GM18873 (cell line): ENCODE measurements around the gene MTG2.

Source experiments
- ATAC-seq: cut with Tn5 transposase; IDR thresholded peaks from one replicate; pipeline ENCODE4 v1.9.1; 2021; ENCODE audit warnings: mild to moderate bottlenecking, moderate library complexity, moderate number of reproducible peaks; ENCODE audit not compliant: unreplicated experiment, low FRiP score

The MTG2 gene

DNA sequence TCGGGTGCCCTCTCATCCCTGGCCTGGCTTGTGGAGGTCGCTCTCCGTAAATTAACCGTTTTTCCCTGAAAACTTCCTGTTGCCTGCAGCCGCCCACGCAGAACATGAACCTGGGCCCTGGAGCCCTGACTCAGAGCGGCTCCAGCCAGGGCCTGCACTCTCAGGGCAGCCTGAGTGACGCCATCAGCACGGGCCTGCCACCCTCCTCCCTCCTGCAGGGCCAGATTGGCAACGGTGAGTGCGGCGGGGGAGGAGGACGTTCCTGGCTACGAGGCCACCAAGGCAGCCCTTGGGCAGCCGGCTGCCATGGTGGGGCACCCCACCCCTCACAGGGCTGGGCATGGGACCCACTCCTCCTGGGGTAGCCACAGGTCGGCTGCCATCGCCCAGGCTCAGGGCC is 21.5 kb upstream of the MTG2 start:
- no peak for ATAC-seq

GRCh38 chr20:62162765-62163484 is 19.9 kb upstream of the MTG2 start:
- no peak for ATAC-seq

DNA sequence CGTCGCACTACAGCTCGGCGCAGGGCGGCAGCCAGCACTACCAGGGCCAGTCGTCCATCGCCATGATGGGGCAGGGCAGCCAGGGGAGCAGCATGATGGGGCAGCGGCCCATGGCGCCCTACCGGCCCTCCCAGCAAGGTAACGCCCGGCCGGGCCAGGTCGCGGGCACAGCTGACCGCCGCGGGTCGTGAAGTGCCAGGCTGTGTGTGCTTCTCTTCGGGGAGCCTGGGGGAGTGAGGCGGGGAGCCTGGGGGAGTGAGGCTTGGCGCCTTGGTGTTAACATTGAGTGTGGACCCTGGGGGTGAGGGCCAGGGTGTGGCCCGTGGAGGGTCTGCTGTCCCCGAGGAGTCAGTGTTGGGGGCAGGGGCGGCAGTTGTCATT is 19.4 kb upstream of the MTG2 start:
- ATAC-seq: no peak

- ATAC-seq: no peak
These were observed 18.7 kb upstream of the MTG2 start for GRCh38 chr20:62163986-62164762.

DNA sequence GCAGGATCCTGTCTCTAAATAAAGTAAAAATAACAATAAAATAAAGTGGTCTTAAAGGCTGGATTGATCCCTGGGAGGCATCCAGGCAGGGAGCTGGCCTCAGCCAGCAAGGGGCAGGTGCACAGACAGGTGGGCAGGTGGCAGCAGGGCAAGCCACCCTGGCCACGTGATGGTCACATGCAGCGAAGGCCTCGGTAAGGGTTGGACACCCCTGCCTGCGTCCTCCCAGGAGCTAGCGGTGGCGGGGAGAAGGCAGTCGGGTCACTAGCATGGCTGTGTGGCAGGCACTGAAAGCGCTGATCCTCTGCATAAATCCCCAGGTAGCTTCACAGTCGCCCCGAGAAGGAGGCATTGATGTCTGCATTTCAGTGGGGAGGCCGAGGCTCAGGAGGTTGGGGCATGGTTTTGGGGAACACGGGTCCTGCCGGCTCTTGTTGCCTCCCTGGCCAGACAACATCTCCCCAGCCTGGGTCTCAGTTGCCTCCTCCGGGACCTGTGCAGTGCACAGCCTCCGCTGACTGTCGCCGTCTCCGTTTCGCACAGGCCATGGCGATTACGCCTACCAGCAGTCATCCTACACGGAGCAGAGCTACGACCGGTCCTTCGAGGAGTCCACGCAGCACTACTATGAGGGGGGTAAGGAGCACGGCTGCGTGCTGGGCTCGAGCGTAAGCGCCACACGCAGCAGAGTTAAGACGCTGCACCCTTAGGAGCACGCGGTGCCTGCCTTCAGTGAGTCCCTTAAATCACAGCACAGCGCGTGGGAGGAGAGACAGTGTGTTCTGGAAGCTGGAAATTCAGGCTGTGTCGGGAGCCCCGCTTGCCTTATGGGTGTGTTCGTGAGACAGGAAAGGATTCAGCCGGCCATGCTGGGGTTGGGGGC is 17.7 kb upstream of the MTG2 start:
- no peak for ATAC-seq

DNA sequence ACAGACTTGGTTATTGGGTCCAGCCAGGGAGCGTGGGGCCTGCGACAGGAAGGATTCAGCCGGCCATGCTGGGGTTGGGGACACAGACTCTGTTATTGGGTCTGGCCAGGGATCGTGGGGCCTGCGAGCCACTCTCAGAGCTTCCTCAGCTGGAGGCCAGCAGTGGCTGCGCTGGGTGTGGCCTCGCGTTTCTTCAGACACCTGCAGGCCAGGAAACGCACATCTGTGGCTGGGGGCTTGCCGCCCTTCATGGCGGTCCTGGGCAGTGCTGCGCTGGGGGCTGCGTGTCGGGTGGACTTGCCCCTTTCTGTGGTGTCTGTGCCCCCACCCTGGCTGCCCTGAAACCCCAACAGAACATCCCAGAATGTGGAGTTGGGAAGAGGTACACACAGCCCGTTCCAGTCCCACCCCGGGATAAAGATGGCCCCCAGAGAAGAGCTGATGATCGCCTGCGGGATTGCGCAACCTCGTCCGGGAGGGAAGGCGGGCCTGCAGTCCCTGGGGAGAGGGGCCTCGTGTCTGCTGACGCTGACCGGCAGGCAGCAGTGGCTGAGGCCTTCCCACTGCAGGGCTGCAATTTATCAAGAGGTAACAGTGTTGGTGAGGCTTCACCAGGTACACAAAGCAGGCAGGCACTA is 16.9 kb upstream of the MTG2 start:
- ATAC-seq: no peak

GRCh38 chr20:62167474-62167873 is 15.4 kb upstream of the MTG2 start:
- ATAC-seq: no peak

- ATAC-seq: no peak
These were observed 14.8 kb upstream of the MTG2 start for GRCh38 chr20:62168061-62168460.

- no peak for ATAC-seq
These were observed 13.9 kb upstream of the MTG2 start for GRCh38 chr20:62168890-62169435.

- no peak for ATAC-seq
These were observed 12.3 kb upstream of the MTG2 start for GRCh38 chr20:62170536-62170935.

DNA sequence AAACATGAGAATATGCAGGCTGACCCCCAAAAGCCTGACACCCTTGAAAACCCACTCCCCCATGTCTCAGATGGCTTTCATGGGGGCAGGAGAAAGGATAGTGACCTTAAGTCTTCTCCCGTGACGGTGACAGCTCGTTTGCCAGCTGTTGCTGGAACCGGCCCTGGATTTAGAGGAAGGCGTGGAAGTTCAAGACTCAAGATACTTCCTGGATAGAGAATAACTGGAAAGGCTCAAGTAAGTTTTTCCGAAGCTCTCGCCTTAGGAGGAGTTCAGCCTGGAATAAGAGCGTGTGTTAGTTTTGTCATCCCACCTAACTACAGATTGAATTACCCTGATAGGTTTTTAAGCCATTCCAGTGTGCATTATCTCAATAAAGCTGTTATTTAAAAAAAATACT is 11.6 kb upstream of the MTG2 start:
- no peak for ATAC-seq

DNA sequence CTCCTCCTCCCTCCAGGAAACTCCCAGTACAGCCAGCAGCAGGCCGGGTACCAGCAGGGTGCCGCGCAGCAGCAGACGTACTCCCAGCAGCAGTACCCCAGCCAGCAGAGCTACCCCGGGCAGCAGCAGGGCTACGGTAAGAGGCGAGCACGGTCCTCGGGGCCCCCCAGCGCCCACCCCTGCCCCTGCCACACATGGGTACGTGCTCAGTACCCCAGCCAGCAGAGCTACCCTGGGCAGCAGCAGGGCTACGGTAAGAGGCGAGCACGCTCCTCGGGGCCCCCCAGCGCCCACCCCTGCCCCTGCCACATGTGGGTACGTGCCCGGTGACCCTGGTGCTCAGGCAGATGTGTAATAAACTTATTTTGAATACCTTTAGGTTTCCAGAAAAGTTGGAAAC is 10.2 kb upstream of the MTG2 start:
- no peak for ATAC-seq

GRCh38 chr20:62174021-62174804 is 8.6 kb upstream of the MTG2 start:
- no peak for ATAC-seq

- ATAC-seq: no peak
These were observed 7.8 kb upstream of the MTG2 start for GRCh38 chr20:62174870-62175624.

DNA sequence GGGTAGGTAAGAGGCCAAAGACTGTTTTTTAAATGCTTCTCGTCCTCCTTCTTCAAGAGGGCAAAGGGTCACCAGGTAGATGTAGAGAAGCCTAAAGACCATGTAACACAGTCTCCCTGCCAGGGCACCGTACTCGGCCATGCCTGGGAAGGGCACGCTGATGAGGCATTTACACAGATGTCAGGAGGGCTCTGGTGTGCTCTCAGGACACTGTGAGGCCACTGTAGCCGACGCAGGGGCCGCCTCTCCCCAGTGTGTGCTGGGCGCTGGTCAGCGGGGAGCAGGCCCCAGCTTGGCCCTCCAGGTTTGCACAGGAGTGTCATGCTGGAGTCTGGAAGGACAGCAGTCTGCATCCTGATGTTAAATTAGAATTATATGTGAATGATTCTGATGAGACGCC is 7.1 kb upstream of the MTG2 start:
- ATAC-seq: no peak

GRCh38 chr20:62176866-62177265 is 6.0 kb upstream of the MTG2 start:
- ATAC-seq: no peak

DNA sequence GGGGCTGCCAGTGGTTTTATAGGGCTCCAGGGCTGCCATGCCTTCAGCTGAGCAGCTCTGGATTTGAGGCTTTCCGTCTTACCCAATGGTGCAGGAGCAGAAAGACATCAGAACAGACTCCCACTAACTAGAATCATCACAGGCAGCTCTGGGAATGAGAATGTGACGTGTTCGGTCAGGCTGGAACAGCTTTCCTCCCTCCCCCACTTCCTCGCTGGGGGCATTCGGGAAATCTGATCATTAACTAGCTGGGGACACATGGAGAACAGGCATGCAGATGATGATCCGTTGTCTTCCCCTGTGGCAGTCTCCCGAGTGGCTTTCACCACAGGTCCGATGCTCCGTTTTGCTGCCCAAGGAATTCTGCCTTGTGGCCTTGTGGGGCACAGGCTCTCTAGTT is 5.5 kb upstream of the MTG2 start:
- ATAC-seq: no peak

DNA sequence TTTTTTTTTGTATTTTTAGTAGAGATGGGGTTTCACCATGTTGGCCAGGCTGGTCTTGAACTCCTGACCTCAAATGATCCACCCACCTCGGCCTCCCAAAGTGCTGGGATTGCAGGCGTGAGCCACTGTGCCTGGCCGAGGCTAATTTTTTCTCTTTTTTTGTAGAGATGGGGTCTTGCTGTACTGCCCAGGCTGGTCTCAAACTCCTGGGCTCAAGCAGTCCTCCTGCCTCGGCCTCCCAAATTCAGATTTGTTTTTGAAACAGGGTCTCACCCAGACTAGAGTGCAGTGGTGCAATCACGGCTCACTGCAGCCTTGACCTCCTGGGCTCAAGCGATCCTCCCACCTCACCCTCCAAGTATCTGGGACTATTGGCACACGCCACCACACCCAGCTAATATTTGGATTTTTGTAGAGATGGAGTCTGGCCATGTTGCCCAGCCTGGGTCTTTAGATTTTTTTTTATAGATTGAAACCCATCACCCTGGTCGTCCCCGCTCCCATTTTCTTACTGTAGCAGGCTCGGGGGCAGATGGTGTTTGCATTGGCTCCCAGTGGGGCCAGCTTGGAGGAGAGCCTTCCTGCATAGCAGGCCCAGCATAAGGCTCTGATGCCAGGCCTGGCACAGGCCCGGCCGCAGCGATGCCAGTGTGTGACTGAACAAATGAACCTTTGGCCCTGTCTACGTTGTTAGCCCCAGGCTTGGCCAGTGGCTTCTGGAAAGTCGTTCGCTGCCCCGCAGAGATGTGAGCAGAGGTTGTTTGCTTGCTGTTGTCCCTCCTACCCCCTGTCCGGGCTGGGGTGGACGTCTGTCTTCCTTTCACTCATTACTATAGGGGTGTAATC is 4.3 kb upstream of the MTG2 start:
- no peak for ATAC-seq
